C4-2B (cell line): ENCODE measurements around the gene SLC24A4.

Experiments used
- H3K27ac ChIP-seq: fragments of 450-650 bp; 2 replicates; pipeline ENCODE4 v1.5.1; 2017
- ZFX ChIP-seq: fragments of 450-650 bp; IDR thresholded peaks from 2 replicates; pipeline ENCODE4 v1.6.1; 2017
- TF ChIP-seq, protein P1 (sequence below): fragments of 450-650 bp; conservative IDR thresholded peaks from 2 replicates; pipeline ENCODE4 v1.5.1; 2017; ENCODE audit warnings: mild to moderate bottlenecking

SLC24A4 gene

DNA sequence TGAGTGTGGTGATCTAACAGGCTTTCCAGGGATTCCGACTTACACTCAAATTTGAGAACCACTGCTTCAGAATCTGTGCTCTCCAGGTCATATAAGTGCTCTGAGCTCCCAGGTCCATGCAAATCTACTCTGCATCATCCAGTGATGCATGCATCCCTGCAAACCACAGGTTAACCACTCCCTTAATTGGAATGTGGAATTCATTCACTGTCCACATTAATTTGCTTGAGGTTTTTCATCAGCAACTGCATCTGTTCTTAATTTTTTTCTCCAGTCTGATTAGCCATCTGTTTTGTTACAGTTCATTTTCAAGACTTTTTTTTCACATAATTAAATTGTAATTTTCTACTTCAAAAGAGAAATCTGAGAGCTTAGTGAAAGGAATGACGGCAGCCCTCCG is 147.2 kb downstream of the SLC24A4 start:
- TF ChIP-seq, protein P1, sequence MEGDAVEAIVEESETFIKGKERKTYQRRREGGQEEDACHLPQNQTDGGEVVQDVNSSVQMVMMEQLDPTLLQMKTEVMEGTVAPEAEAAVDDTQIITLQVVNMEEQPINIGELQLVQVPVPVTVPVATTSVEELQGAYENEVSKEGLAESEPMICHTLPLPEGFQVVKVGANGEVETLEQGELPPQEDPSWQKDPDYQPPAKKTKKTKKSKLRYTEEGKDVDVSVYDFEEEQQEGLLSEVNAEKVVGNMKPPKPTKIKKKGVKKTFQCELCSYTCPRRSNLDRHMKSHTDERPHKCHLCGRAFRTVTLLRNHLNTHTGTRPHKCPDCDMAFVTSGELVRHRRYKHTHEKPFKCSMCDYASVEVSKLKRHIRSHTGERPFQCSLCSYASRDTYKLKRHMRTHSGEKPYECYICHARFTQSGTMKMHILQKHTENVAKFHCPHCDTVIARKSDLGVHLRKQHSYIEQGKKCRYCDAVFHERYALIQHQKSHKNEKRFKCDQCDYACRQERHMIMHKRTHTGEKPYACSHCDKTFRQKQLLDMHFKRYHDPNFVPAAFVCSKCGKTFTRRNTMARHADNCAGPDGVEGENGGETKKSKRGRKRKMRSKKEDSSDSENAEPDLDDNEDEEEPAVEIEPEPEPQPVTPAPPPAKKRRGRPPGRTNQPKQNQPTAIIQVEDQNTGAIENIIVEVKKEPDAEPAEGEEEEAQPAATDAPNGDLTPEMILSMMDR: no peak
- no peak for TF ChIP-seq ZFX
- no peak overlapping the region for H3K27ac ChIP-seq

DNA sequence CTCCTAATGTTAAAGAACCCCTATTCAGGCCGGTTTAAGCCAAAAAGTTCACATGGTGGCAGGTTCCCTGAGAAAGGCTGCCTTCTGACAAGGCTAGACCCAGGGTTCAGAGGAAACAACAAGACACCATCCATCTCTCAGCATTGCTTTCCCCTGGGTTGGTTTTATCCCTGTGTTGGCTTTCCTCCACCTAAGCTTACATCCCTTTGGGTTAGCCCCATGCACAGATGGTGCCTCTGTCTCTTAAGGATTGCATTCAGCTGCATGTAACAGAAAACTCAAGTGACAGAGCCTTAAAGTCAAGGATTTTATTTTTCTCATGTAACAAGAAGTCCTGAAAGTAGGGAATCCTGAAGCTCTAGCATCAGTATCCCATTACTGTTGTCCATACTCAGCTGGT is 147.8 kb downstream of the SLC24A4 start:
- TF ChIP-seq ZFX: no peak
- TF ChIP-seq, protein P1: no peak
- no peak overlapping the region for H3K27ac ChIP-seq

DNA sequence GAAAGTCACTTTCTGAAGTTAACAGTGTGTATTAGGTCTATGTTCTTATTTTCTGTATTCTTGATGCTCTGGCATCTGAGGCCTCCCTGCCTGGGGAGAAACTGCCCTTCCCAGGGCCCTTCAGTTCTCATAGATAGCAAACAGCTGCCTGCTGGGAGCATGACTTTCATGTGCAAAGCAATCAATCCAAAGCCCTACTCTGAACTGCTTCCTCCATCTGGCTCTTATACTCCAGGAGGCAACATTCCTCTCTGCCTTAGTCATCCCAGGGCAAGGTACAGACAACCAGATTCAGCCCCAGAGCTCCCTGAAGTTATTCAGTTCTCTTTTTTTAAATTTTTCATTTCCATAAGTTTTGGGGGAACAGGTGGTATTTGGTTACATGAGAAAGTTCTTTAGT is 149.0 kb downstream of the SLC24A4 start:
- no peak for TF ChIP-seq ZFX
- TF ChIP-seq, protein P1: no peak
- H3K27ac ChIP-seq: no peak overlapping the region

DNA sequence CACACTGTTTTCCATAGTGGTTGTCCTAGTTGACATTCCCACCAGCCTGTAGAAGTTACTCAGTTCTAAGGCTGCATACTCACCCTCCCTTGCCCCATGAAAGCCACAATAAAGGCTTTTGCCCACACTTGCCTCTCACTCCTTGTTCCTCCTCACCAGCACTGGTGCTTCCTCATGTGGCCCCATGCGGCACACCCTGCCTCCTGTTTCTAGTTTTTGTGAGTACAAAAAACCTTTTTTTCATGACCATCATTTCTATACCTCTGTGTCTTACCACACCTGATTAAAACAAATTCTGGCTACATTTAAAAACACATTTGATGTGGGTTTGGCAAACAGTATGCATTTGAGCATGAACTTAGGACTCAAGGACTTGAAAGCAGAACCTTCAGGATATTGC is 149.9 kb downstream of the SLC24A4 start:
- TF ChIP-seq ZFX: no peak
- H3K27ac ChIP-seq: no peak overlapping the region

DNA sequence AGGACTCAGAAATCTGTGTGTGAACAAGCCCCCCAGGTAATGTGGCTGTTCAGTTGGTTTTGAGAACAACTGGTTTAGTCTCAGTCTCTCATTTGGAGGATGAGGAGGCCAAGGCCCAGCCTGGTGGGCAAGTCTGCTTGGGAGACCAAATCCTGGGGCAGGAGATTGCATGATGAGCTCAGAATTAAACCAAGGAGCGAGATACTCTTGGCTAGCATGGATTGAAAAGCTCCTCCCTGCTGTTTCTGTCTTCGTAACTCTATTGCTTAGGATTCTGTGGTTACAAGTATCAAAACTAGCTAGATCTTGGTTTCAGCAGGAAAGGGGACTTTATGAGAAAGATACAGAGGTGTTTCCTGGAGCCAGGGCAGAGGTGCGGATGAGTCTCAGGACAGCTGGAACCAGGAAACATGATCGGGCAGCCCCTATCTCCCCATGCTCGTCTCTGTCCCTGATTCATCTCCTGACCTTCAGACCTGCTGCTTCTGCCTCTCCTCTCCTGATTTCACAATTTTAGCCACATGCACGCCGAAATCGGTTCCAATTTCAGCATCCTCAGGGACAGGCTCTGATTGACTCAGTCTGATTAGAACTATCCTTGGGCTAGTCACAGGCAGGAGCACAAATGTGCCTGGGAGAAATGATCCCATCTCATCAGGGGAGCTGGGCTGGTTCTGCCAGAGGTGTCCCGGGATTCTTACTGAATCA is 150.4 kb downstream of the SLC24A4 start:
- no peak for TF ChIP-seq ZFX
- TF ChIP-seq, protein P1: no peak
- no peak overlapping the region for H3K27ac ChIP-seq

DNA sequence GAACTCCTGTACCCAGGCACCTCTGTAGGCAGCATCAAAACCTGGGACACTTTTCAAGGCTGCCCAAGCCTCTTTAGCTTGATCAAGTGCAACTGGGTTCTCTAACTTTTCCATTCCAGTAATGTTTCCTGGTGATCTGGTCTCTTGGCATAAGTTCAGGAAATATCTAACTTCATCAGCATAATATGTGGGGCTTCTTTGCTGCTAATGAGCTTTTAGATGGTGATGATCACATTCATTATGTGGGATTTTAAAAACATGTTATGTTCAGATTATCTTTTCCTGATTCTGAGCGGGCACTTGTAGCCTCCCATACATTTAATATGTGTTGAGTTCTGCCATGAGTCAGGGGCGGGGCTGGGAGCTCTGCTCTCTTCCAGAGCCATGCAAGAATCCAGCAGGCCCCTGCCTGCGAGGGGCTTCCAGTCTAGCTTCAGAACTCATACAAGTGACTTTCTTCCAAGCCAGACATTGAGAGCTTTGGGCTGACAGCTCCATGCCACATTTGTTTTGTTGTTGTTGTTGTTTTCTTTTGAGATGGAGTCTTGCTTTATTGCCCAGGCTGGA is 151.1 kb downstream of the SLC24A4 start:
- TF ChIP-seq ZFX: no peak
- TF ChIP-seq, protein P1: no peak
- no peak overlapping the region for H3K27ac ChIP-seq

DNA sequence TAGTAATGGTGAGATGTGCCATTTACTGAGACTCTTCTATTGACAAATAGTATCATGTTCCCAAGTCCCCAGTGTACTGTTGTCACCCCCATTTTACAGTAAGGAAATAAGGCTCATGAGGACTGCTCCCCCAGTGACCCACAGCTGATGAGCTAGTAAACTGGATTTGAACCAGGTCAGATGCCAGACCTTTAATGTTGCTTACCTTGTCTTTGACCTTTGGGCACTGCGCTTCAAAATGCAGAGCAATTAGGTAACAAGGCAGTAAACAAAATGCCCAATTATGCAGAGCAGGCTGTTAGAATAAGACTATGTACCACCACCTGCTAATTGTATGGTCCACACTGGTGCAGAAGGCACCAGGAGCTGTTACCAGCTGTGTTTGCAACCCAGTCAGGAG is 152.1 kb downstream of the SLC24A4 start:
- no peak for TF ChIP-seq ZFX
- TF ChIP-seq, protein P1: no peak
- no peak overlapping the region for H3K27ac ChIP-seq
